CD14-positive monocyte (primary cell): Measurements from ENCODE around the gene IWS1. TPM values are rescaled to one million over a fixed set of nuclear protein-coding genes. Genes with fewer than 3 reads are reported as not detected.

Source experiments
- DNase-seq, 3 donors: peaks; one replicate each; pipeline ENCODE4 v3.0.0-alpha.2; 2011 to 2022
- H2AFZ ChIP-seq: 2 replicates; pipeline ENCODE4 v1.6.0; 2012; ENCODE audit warnings: mild to moderate bottlenecking, low read depth, low read length, inconsistent platforms; ENCODE audit not compliant: insufficient read depth, poor library complexity, severe bottlenecking
- H3K27ac ChIP-seq, 2 donors: 1 replicate in 1 of 2; 2 replicates in 1 of 2; pipeline ENCODE4 v1.5.1; 2012 to 2013; ENCODE audit warnings: low read length in 2 of 2, control low read depth in 1 of 2, inconsistent platforms in 1 of 2, low read depth in 1 of 2, mild to moderate bottlenecking in 1 of 2
- H3K27me3 ChIP-seq, 2 donors: one replicate each; pipeline versions ENCODE4 v1.6.0 to v1.6.1; 2011 to 2013; ENCODE audit warnings: low read length in 2 of 2; ENCODE audit not compliant: control insufficient read depth in 2 of 2, insufficient read depth in 2 of 2
- H3K36me3 ChIP-seq, 2 donors: replicated peaks in 1 of 2; 1 replicate in 1 of 2; 2 replicates in 1 of 2; pipeline versions ENCODE4 v1.5.1 to v1.6.1; 2012 to 2013; ENCODE audit warnings: low read length in 2 of 2, control low read depth in 1 of 2, inconsistent platforms in 1 of 2, mild to moderate bottlenecking in 1 of 2; ENCODE audit not compliant: insufficient read depth in 2 of 2, control insufficient read depth in 1 of 2
- H3K4me1 ChIP-seq, 2 donors: 1 replicate in 1 of 2; 2 replicates in 1 of 2; pipeline versions ENCODE4 v1.5.1 to v1.6.1; 2012 to 2013; ENCODE audit warnings: low read length in 2 of 2, control low read depth in 1 of 2, inconsistent platforms in 1 of 2, mild to moderate bottlenecking in 1 of 2, moderate library complexity in 1 of 2; ENCODE audit not compliant: insufficient read depth in 2 of 2, control insufficient read depth in 1 of 2
- H3K4me2 ChIP-seq: replicated peaks from 2 replicates; pipeline ENCODE3; 2012; ENCODE audit warnings: low read length, moderate library complexity, mild to moderate bottlenecking; ENCODE audit not compliant: poor library complexity, severe bottlenecking; ENCODE audit errors: extremely low read depth
- H3K4me3 ChIP-seq, 3 experiments: fragments of 200-600 bp in 1 of 3; sonication (generic) in 1 of 3; replicated peaks in 1 of 3; 1 replicate in 2 of 3; 2 replicates in 1 of 3; pipeline ENCODE4 v1.5.1; 2011 to 2013; ENCODE audit warnings: low read length in 3 of 3, mild to moderate bottlenecking in 3 of 3, control low read depth in 2 of 3, low read depth in 2 of 3, inconsistent platforms in 1 of 3, moderate library complexity in 1 of 3
- H3K79me2 ChIP-seq: 2 replicates; pipeline ENCODE4 v1.6.0; 2012; ENCODE audit warnings: mild to moderate bottlenecking, control low read depth, inconsistent platforms, low read length, moderate library complexity; ENCODE audit not compliant: insufficient read depth
- H3K9ac ChIP-seq: 2 replicates; pipeline ENCODE4 v1.6.0; 2017; ENCODE audit warnings: low read length, mild to moderate bottlenecking; ENCODE audit not compliant: insufficient read depth, poor library complexity, severe bottlenecking
- H3K9me3 ChIP-seq, 2 donors: replicated peaks in 1 of 2; 1 replicate in 1 of 2; 2 replicates in 1 of 2; pipeline versions ENCODE4 v1.5.1 to v1.6.1; 2012 to 2013; ENCODE audit warnings: low read length in 2 of 2, control low read depth in 1 of 2; ENCODE audit not compliant: control insufficient read depth in 1 of 2, insufficient read depth in 1 of 2
- H4K20me1 ChIP-seq: 2 replicates; pipeline ENCODE4 v1.6.0; 2012; ENCODE audit warnings: mild to moderate bottlenecking, low read length, control low read depth, moderate library complexity; ENCODE audit not compliant: insufficient read depth
- H3K27ac Mint-ChIP-seq, 7 donors: one replicate each; pipeline ENCODE4 v1.8.0; 2020; ENCODE audit warnings: mild to moderate bottlenecking in 7 of 7, mixed read lengths in 7 of 7, moderate library complexity in 6 of 7, inconsistent platforms in 2 of 7
- H3K27me3 Mint-ChIP-seq, 3 donors: one replicate each; pipeline ENCODE4 v1.8.0; 2021 to 2022; ENCODE audit warnings: low read depth in 3 of 3, mild to moderate bottlenecking in 3 of 3, mixed read lengths in 3 of 3, moderate library complexity in 3 of 3, inconsistent platforms in 1 of 3
- H3K36me3 Mint-ChIP-seq, 2 donors: one replicate each; pipeline ENCODE4 v1.8.0; 2020; ENCODE audit warnings: mixed read lengths in 2 of 2, inconsistent platforms in 1 of 2, mild to moderate bottlenecking in 1 of 2
- H3K4me1 Mint-ChIP-seq: one replicate; pipeline ENCODE4 v1.8.0; 2020; ENCODE audit warnings: mild to moderate bottlenecking, mixed read lengths
- H3K4me3 Mint-ChIP-seq, 2 donors: one replicate each; pipeline ENCODE4 v1.8.0; 2020; ENCODE audit warnings: mild to moderate bottlenecking in 2 of 2, mixed read lengths in 2 of 2, moderate library complexity in 1 of 2
- H3K9me3 Mint-ChIP-seq, 7 donors: one replicate each; pipeline ENCODE4 v1.8.0; 2020 to 2022; ENCODE audit warnings: mixed read lengths in 7 of 7, mild to moderate bottlenecking in 6 of 7, moderate library complexity in 6 of 7, inconsistent platforms in 2 of 7
- WGBS: methylation state at CpG from one replicate; pipeline ENCODE4 v1.1.5; 2013; ENCODE audit warnings: missing lambda C conversion rate; ENCODE audit not compliant: insufficient coverage; 5-methylcytosine and 5-hydroxymethylcytosine counted together
- intact Hi-C, 2 donors: fragments of 100-400 bp; cut with micrococcal nuclease; formaldehyde crosslinking; loops; one replicate each; pipeline versions ENCODE4 v1.15.0 to v1.15.1; 2023
- polyA plus RNA-seq, 3 donors: library from polyadenylated mRNA; depleted of rRNA in 1 of 3; unstranded in 2 of 3; stranded (reverse) in 1 of 3; fragments of 300-500 nt in 2 of 3; fragments of >200 nt in 1 of 3; fragmentation: Illumina TruSeq in 2 of 3; gene quantifications; 1 replicate in 2 of 3; 2 replicates in 1 of 3; pipeline ENCODE4 v1.2.3, GENCODE V29; 2012 to 2021
- TF ChIP-seq, protein P1 (sequence below): fragments of 200-600 bp; IDR thresholded peaks from one replicate; pipeline ENCODE4 v1.8.0; 2022; ENCODE audit warnings: antibody characterized with exemption, mild to moderate bottlenecking

The IWS1 gene
- polyA plus RNA-seq, 3 donors: 7.9 to 21.3 (median 15.6) TPM

DNA sequence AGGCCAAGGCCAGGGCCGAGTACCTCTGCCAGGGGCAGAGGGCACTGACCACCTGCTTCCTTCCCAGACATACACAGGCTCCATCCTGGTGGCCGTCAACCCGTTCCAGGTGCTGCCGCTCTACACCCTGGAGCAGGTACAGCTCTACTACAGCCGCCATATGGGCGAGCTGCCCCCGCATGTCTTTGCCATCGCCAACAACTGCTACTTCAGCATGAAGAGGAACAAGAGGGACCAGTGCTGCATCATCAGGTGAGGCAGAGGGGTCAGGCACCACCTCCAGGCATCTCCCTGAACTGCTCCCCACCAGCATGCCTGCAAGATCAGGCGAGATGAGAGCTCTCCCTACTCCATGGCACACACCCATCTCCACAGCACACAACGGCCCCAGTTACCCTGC, 40.3 kb upstream of the IWS1 start:
- H3K4me3 ChIP-seq: no peak overlapping the region
- H3K9ac ChIP-seq: no peak overlapping the region
- intact Hi-C loops: no loop called here
- H3K79me2 ChIP-seq: no peaks in the 10 kb centered on the region
- Mint-ChIP-seq H3K4me3 (no peak overlapping the region), H3K27ac (no peak overlapping the region), H3K27me3 (peaks cover 0 to 5% (median 2%) of the 10 kb centered on the region in 3 donors), H3K9me3 (peaks cover 0 to 9% (median 3%) of the 10 kb centered on the region in 7 donors), H3K36me3 (no peaks in the 10 kb centered on the region), H3K4me1 (peaks cover 39% of the 10 kb centered on the region)
- peaks cover 0 to 4% of the 10 kb centered on the region in 2 donors for H3K9me3 ChIP-seq
- H3K27me3 ChIP-seq: no peaks in the 10 kb centered on the region
- no peak overlapping the region for H3K4me2 ChIP-seq
- DNase-seq: no peak
- TF ChIP-seq, protein P1, sequence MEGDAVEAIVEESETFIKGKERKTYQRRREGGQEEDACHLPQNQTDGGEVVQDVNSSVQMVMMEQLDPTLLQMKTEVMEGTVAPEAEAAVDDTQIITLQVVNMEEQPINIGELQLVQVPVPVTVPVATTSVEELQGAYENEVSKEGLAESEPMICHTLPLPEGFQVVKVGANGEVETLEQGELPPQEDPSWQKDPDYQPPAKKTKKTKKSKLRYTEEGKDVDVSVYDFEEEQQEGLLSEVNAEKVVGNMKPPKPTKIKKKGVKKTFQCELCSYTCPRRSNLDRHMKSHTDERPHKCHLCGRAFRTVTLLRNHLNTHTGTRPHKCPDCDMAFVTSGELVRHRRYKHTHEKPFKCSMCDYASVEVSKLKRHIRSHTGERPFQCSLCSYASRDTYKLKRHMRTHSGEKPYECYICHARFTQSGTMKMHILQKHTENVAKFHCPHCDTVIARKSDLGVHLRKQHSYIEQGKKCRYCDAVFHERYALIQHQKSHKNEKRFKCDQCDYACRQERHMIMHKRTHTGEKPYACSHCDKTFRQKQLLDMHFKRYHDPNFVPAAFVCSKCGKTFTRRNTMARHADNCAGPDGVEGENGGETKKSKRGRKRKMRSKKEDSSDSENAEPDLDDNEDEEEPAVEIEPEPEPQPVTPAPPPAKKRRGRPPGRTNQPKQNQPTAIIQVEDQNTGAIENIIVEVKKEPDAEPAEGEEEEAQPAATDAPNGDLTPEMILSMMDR: no peak
- peak overlapping the region; percentile 13 for H2AFZ ChIP-seq
- WGBS: 96% methylated on average over 5 of the region's 10 CpGs
- H3K27ac ChIP-seq: no peak overlapping the region
- peaks cover 34 to 38% of the 10 kb centered on the region in 2 donors for H3K4me1 ChIP-seq
- no peaks in the 10 kb centered on the region for H4K20me1 ChIP-seq
- no peaks in the 10 kb centered on the region for H3K36me3 ChIP-seq

DNA sequence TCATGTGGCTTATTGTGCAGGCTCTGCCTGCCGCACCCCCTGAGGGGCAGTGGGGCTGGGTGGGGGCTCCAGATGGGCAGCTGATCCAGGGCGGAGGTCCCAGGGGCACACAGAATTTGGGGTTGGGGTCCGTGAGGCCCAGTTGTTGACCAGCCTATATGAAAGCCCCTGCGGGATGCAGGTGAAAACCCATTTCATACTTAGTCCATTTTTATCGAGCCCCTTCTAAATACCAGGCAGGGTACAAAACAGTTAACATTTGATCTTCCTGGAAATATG, 39.8 kb upstream of the IWS1 start:
- 100% methylated on average over 1 of the region's 5 CpGs for WGBS
- no peaks in the 10 kb centered on the region for H3K79me2 ChIP-seq
- no peak overlapping the region for H3K9ac ChIP-seq
- H3K27ac ChIP-seq: no peak overlapping the region
- TF ChIP-seq, protein P1: no peak
- H3K27ac Mint-ChIP-seq: no peak overlapping the region
- no peaks in the 10 kb centered on the region for H4K20me1 ChIP-seq
- peaks cover 0 to 5% (median 2%) of the 10 kb centered on the region in 3 donors for H3K27me3 Mint-ChIP-seq
- no peak overlapping the region for H3K4me3 Mint-ChIP-seq
- H3K4me1 Mint-ChIP-seq: peaks cover 42% of the 10 kb centered on the region
- H3K27me3 ChIP-seq: no peaks in the 10 kb centered on the region
- no peak for DNase-seq
- peaks cover 34 to 38% of the 10 kb centered on the region in 2 donors for H3K4me1 ChIP-seq
- H2AFZ ChIP-seq: peak overlapping the region; percentile 13
- no peak overlapping the region for H3K4me2 ChIP-seq
- peaks cover 0 to 9% (median 3%) of the 10 kb centered on the region in 7 donors for H3K9me3 Mint-ChIP-seq
- H3K4me3 ChIP-seq: no peak overlapping the region
- intact Hi-C loops: no loop called here
- H3K36me3 ChIP-seq: no peaks in the 10 kb centered on the region
- H3K9me3 ChIP-seq: peaks cover 0 to 4% of the 10 kb centered on the region in 2 donors
- H3K36me3 Mint-ChIP-seq: no peaks in the 10 kb centered on the region
